Mesodermal cell (in vitro differentiated cells): Measurements from ENCODE around the gene VWA2.

ENCODE experiments used
- H3K27ac ChIP-seq: 2 replicates; pipeline ENCODE4 v1.7.0; 2013; ENCODE audit warnings: mild to moderate bottlenecking, low read depth, low read length, moderate library complexity; ENCODE audit not compliant: severe bottlenecking
- H3K36me3 ChIP-seq: 2 replicates; pipeline ENCODE4 v1.7.1; 2013; ENCODE audit warnings: mild to moderate bottlenecking, low read length, moderate library complexity; ENCODE audit not compliant: control insufficient read depth, insufficient read depth
- H3K4me1 ChIP-seq: one replicate; pipeline ENCODE4 v1.7.1; 2013; ENCODE audit warnings: mild to moderate bottlenecking, low read length; ENCODE audit not compliant: insufficient read depth, control insufficient read depth, poor library complexity, severe bottlenecking
- H3K4me3 ChIP-seq: 2 replicates; pipeline ENCODE4 v1.7.0; 2013; ENCODE audit warnings: low read length, control low read depth, mild to moderate bottlenecking; ENCODE audit not compliant: insufficient read depth, poor library complexity, severe bottlenecking; ENCODE audit errors: extremely low read depth
- H3K9me3 ChIP-seq: 2 replicates; pipeline ENCODE4 v1.7.1; 2013; ENCODE audit warnings: mild to moderate bottlenecking, low read length, moderate library complexity; ENCODE audit not compliant: control insufficient read depth
- WGBS, 2 experiments: methylation state at CpG; one replicate each; pipeline ENCODE4 v1.1.5; 2013; ENCODE audit warnings: missing lambda C conversion rate in 2 of 2; ENCODE audit not compliant: insufficient coverage in 2 of 2; 5-methylcytosine and 5-hydroxymethylcytosine counted together

VWA2 gene

GRCh38 chr10:114221235-114221634 lies 17.8 kb upstream of the VWA2 start:
- Histone ChIP-seq H3K9me3 (no peaks in the 10 kb centered on the region), H3K4me3 (no peak overlapping the region), H3K27ac (no peak overlapping the region), H3K4me1 (no peaks in the 10 kb centered on the region), H3K36me3 (no peaks in the 10 kb centered on the region)
- 100% methylated on average over 2 of the region's 4 CpGs; no CpG with 5 or more reads in 1 of the 2 experiments for WGBS, 2 experiments

DNA sequence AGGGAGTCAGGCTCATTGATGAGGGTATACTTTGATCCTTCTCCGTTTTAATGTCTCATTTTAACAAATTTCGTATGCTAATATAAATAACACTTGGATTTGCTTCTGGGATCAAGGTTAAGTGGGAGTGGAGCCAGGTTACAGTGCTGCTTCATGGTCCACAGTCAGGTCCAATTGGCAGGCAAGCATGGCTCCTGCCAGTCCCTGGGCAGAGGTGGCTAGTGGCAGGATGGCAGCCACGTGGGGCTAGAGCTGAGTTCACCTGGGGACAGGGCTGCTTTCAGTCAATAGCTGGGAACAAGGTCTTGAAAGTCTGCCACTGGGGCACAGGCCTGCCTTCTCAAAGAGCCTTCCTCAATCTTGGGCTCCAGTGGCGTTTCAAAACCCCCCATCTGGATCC lies 16.0 kb upstream of the VWA2 start:
- no peak overlapping the region for H3K4me3 ChIP-seq
- H3K9me3 ChIP-seq: no peaks in the 10 kb centered on the region
- H3K27ac ChIP-seq: no peak overlapping the region
- 80 to 82% methylated on average over 1 of the region's 4 CpGs for WGBS, 2 experiments
- H3K4me1 ChIP-seq: no peaks in the 10 kb centered on the region
- H3K36me3 ChIP-seq: no peaks in the 10 kb centered on the region

GRCh38 chr10:114228156-114228555 lies 10.9 kb upstream of the VWA2 start:
- Histone ChIP-seq H3K4me3 (no peak overlapping the region), H3K4me1 (no peaks in the 10 kb centered on the region), H3K27ac (no peak overlapping the region), H3K36me3 (no peaks in the 10 kb centered on the region), H3K9me3 (no peaks in the 10 kb centered on the region)
- 90 to 100% methylated on average over 1 to 2 of the region's 3 CpGs for WGBS, 2 experiments

GRCh38 chr10:114232561-114233176 lies 6.4 kb upstream of the VWA2 start:
- H3K4me1 ChIP-seq: no peaks in the 10 kb centered on the region
- WGBS, 2 experiments: 93% methylated on average over 2 of the region's 4 CpGs; no CpG with 5 or more reads in 1 of the 2 experiments

DNA sequence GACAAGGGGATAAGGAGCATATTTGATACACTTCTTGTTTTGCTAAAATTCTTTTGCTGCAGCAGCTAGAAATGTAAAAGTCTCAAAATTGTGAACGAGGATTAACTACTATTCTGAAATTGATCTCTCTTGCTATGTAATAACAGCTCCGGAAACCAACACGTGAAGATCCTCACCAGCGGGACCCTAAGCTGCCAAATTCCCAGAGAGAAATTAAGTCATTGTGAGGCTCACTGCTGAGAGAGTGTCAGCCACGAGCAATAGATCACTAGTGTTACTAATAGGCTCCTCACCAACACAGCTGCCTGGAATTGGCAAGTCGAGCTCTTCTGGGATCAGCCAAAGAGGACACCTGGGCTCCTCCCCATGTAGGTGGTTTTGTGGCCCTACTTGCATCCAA lies 5.6 kb upstream of the VWA2 start:
- Histone ChIP-seq H3K4me3 (no peak overlapping the region), H3K36me3 (no peaks in the 10 kb centered on the region), H3K4me1 (no peaks in the 10 kb centered on the region), H3K27ac (no peak overlapping the region), H3K9me3 (no peaks in the 10 kb centered on the region)
- 67 to 83% methylated on average over 2 to 4 of the region's 6 CpGs for WGBS, 2 experiments

More at GRCh38 chr10:114232561-114233176, 6.4 kb upstream of the VWA2 start:
- no peak overlapping the region for H3K27ac ChIP-seq
- H3K9me3 ChIP-seq: no peaks in the 10 kb centered on the region
- no peaks in the 10 kb centered on the region for H3K36me3 ChIP-seq
- H3K4me3 ChIP-seq: no peak overlapping the region

GRCh38 chr10:114234132-114234531 lies 4.9 kb upstream of the VWA2 start:
- no peaks in the 10 kb centered on the region for H3K36me3 ChIP-seq
- H3K4me1 ChIP-seq: peaks cover 3% of the 10 kb centered on the region
- no peak overlapping the region for H3K4me3 ChIP-seq
- H3K27ac ChIP-seq: no peak overlapping the region
- H3K9me3 ChIP-seq: no peaks in the 10 kb centered on the region

DNA sequence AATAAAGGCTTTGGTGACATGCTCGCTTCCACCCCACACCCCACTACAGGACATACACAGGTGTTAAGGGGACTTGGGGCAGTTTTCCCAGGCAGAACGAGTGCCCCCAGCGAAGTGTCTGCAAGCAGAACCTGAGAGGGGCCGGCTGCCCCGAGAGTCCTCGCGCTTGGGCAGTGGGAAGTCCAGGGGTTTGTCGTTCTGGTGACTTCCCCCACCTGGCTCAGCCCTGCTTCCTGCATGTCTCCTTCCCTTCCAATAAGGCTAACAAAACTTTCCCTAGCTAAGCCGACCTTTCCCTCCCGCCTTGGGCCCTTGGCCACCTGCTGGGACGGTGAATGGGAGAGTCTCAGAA lies 916 bp downstream of the VWA2 start:
- no peaks in the 10 kb centered on the region for H3K36me3 ChIP-seq
- no peaks in the 10 kb centered on the region for H3K9me3 ChIP-seq
- WGBS, 2 experiments: 29 to 31% methylated on average over 6 to 7 of the region's 11 CpGs
- peaks cover 3% of the 10 kb centered on the region for H3K4me1 ChIP-seq
- no peak overlapping the region for H3K4me3 ChIP-seq
- H3K27ac ChIP-seq: no peak overlapping the region

GRCh38 chr10:114242235-114242634 lies 3.2 kb downstream of the VWA2 start:
- H3K36me3 ChIP-seq: no peaks in the 10 kb centered on the region
- H3K4me3 ChIP-seq: no peak overlapping the region
- no peak overlapping the region for H3K27ac ChIP-seq
- 81 to 89% methylated on average over 9 of the region's 9 CpGs for WGBS, 2 experiments
- peaks cover 3% of the 10 kb centered on the region for H3K4me1 ChIP-seq
- no peaks in the 10 kb centered on the region for H3K9me3 ChIP-seq

- peaks cover 3% of the 10 kb centered on the region for H3K4me1 ChIP-seq
- 95 to 98% methylated on average over 5 to 6 of the region's 9 CpGs for WGBS, 2 experiments
- H3K9me3 ChIP-seq: no peaks in the 10 kb centered on the region
- no peak overlapping the region for H3K27ac ChIP-seq
- no peak overlapping the region for H3K4me3 ChIP-seq
- no peaks in the 10 kb centered on the region for H3K36me3 ChIP-seq
These were observed 4.6 kb downstream of the VWA2 start for GRCh38 chr10:114243661-114244060.

GRCh38 chr10:114244126-114244525 lies 5.1 kb downstream of the VWA2 start:
- Histone ChIP-seq H3K9me3 (no peaks in the 10 kb centered on the region), H3K36me3 (no peaks in the 10 kb centered on the region), H3K27ac (no peak overlapping the region), H3K4me1 (no peaks in the 10 kb centered on the region), H3K4me3 (no peak overlapping the region)
- 38 to 66% methylated on average over 1 to 4 of the region's 6 CpGs for WGBS, 2 experiments

DNA sequence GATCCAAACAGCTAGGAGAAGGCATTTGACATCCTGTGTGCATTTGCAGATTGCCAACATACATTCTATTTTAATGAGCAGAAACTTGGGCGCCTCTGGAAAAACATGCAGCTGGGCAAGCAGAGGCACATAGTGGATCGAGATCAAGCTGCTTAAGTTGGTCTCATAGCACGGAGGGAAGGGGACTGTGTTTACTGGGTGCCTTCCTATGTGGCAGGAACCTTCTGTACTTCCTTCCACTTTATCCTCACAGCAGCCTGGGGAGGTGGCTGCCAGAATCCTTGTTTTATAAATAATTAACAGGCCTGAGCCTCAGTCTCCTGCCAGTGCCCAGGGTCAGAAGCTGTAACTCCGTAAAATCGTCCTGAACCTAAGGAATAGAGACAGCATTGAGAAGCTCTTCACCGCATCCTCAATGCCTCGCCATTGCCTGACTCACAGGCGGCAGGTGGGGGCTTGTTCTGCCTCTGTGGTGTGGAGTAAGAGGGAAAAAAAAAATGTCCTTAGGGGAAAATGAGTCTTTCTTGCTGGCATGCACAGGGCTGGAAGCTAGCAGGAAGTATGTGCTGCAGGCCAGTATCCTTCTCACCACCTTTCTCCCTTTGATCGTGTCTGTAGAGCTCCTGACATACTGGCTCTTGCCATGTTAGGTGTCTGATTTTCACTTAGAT lies 6.2 kb downstream of the VWA2 start:
- H3K4me1 ChIP-seq: no peaks in the 10 kb centered on the region
- H3K27ac ChIP-seq: no peak overlapping the region
- H3K4me3 ChIP-seq: no peak overlapping the region
- no peaks in the 10 kb centered on the region for H3K36me3 ChIP-seq
- WGBS, 2 experiments: 87 to 91% methylated on average over 8 to 9 of the region's 9 CpGs
- H3K9me3 ChIP-seq: no peaks in the 10 kb centered on the region
